ENCODE data around the gene SMIM14.
"Not testable (repeated sequence)": the region's sequence is repeated elsewhere in the genome, so short reads cannot be mapped to it uniquely, and the experiment has no call there.

The SMIM14 gene

GRCh38 chr4:39514888-39515401, 123.7 kb downstream of the SMIM14 start:
- H3K27ac ChIP-seq, result peak overlapping the region; percentile 62
- no peak for DNase-seq (ENCODE audit: low read depth, low spot score)

DNA sequence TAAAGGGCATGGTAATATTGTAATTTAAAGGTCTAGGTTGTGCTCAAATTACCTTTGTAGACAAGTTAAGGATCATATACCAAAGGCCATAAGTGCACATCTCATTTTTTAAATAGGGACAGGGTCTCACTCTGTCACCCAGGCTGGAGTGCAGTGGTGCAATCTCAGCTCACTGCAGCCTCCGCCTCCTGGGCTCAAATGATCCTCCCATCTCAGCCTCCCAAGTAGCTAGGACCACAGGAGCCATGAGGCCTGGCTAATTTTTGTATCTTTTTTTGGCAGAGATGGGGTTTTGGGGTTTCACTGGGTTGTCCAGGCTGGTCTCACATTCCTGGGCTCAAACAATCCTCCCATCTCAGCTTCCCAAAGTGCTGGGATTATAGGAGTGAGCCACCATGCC, 124.4 kb downstream of the SMIM14 start:
- DNase-seq (ENCODE audit: low read depth, low spot score), result not testable (repeated sequence)
- peak overlapping the region; percentile 62 for H3K27ac ChIP-seq

GRCh38 chr4:39510348-39510929, 128.2 kb downstream of the SMIM14 start:
- H3K27ac ChIP-seq, result no peak overlapping the region
- no peak for DNase-seq (ENCODE audit: low read depth, low spot score)

- no peak overlapping the region for H3K27ac ChIP-seq
- DNase-seq (ENCODE audit: low read depth, low spot score), result no peak
These were observed 133.1 kb downstream of the SMIM14 start for GRCh38 chr4:39505581-39505980.

DNA sequence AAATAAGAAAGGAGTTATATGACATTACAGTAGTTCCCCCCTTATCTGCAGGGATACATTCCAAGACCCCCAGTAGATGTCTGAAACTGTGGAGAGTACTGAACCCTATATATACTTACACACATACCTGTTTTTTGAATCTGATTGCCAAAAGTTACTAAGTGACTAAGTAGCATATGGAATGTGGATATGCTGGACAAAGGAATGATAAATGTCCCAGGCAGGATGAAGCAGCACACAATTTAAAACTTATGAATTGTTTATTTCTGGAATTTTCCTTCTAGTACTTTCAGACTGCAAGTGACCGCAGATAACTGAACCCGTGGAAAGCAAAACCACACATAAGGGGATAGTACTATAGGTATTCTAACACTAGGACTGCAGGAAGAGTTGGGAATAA, 134.1 kb downstream of the SMIM14 start:
- H3K27ac ChIP-seq, result no peak overlapping the region
- DNase-seq (ENCODE audit: low read depth, low spot score), result no peak

- peak overlapping the region; percentile 46 for H3K27ac ChIP-seq
- not testable (repeated sequence) for DNase-seq (ENCODE audit: low read depth, low spot score)
These were observed 136.0 kb downstream of the SMIM14 start for GRCh38 chr4:39502664-39503035.

GRCh38 chr4:39502019-39502663, 136.5 kb downstream of the SMIM14 start:
- DNase-seq (ENCODE audit: low read depth, low spot score), result no peak
- peak overlapping the region; percentile 46 for H3K27ac ChIP-seq

GRCh38 chr4:39498727-39499020, 140.0 kb downstream of the SMIM14 start:
- H3K27ac ChIP-seq, result no peak overlapping the region
- DNase-seq (ENCODE audit: low read depth, low spot score), result no peak

- no peak overlapping the region for H3K27ac ChIP-seq
- DNase-seq (ENCODE audit: low read depth, low spot score), result no peak
These were observed 140.5 kb downstream of the SMIM14 start for GRCh38 chr4:39497909-39498726.

All from epithelial cell of prostate (primary cell).